NCI-H345 treated with DMSO at 0.1 percent for 48 hours (cell line): ENCODE results near the gene ARMC3.
"Not testable (repeated sequence)": the region's sequence is repeated elsewhere in the genome, so short reads cannot be mapped to it uniquely, and the experiment has no call there.

Experiments
- DNase-seq: peaks from one replicate; lab custom pipeline; 2025; ENCODE audit not compliant: unreplicated experiment; lab: John Stamatoyannopoulos, UW

Gene ARMC3, protein sequence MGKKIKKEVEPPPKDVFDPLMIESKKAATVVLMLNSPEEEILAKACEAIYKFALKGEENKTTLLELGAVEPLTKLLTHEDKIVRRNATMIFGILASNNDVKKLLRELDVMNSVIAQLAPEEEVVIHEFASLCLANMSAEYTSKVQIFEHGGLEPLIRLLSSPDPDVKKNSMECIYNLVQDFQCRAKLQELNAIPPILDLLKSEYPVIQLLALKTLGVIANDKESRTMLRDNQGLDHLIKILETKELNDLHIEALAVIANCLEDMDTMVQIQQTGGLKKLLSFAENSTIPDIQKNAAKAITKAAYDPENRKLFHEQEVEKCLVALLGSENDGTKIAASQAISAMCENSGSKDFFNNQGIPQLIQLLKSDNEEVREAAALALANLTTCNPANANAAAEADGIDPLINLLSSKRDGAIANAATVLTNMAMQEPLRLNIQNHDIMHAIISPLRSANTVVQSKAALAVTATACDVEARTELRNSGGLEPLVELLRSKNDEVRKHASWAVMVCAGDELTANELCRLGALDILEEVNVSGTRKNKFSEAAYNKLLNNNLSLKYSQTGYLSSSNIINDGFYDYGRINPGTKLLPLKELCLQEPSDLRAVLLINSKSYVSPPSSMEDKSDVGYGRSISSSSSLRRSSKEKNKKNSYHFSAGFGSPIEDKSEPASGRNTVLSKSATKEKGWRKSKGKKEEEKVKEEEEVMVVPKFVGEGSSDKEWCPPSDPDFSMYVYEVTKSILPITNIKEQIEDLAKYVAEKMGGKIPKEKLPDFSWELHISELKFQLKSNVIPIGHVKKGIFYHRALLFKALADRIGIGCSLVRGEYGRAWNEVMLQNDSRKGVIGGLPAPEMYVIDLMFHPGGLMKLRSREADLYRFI

DNA sequence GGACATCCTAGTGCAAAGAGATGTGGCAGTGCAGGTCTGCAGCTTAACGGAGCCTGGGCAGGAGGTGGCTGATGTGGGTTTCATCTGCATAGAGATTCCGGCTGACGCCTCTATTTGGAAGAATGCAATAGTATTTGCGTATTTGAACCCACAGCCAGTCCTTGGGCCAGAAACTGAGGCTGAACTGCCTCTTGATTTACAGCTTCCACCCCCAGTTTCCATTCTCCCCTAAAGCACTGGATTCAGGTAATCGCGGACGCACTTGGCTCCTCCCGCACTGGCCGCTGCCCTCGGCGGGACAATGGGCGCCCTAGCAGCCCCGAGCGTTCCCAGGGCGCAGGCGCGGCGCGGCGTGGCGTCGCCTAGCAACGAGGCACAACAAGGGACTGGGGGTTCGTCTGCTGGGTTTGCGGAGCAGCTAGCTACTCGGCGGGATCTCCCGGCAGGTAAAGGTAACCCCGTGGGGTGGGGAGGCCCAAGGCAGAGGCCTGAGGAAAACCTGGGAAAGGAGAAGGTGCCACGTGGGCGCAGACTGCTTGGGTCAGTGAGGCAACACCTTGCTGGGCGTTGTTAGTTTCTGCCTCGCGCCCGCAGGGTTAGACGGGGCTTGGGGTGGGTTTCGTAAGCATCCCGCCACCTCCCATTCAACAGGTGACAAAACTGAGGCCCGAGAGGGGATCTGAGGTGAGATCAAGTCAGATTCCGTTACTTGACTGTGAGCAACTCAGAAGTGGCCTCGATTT, at the start of gene ARMC3:
TSS of gene ARMC3 (plus strand) at position 393 of the 743 bp plus-strand sequence. CDS start 3,944 bp downstream, outside the sequence.
- DNase-seq, result peak; percentile 18

DNA sequence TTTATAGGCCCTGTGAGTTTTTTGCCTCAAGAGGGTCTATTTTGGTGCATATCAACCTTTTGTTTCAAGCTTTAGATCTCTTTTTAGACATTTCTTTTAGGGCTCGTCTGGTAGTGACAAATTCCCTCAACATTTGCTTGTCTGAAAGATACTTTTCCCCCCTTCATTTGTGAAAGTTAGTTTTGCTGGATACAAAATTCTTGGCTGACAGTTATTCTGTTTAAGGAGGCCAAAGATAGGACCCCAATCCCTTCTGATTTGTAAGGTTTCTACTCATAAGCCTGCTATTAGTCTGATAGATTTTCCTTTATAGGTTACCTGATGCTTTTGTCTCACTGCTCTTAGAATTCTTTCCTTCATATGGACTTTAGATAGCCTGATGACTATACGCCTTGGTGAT, 36.1 kb upstream of the ARMC3 start:
- no peak for DNase-seq

DNA sequence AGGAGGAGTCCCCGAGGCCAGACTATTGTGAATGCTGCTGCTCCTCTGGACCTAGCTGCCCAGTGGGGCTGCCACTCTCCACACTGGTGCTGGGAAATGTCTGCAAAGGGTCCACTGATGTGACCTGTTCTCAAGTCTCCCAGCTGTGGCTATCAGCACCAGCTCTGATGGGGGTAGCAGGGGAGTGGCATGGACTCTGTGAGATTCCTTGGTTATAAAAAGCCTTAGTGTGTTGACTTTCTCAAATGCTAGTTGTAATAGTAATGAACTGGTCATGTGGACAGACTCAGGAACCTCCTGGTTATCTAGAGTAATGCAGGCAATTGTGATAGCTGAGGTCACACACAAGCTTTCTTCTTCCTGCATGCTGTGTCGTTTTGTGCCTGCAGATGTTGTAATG, 34.1 kb upstream of the ARMC3 start:
- DNase-seq, result no peak

DNA sequence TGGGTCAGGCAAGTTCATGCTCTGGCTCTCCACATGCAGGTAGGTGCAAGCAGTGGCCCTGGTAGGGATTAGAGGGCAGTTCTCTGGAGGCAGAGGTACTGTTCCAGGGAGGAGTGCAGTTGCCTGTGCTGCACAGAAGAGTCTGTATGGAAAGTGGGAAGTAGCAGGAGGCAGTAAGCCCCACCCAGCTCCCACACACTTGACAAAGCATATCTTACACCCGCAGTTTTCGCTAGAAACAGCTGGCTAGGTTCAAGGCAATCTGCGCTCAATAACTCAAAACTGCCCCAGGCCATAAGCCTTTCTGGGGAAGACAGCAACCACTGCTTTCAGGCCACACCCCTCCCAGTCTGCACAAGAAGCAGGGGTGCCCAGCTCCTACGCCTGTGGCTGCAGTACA, 33.1 kb upstream of the ARMC3 start:
- no peak for DNase-seq

DNA sequence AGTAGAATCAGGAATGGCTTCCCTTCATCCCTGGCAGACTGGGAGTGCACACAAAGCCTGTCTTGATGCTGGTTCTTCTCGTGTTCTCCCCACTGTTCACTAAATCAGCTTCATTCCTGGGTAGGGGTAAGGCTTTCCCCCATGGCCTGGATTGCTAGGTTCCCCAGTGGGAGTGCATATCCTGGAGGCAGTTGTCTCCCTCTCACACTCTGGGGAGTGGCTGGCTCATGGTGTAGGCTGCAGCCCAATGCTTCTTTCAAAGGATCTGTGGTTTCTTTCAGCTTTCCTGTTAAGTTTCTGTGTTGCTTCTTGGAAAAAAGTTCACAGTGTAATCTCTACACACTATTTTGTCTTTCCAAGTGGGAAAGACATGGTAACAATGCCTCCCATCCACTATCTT, 32.6 kb upstream of the ARMC3 start:
- DNase-seq, result no peak

DNA sequence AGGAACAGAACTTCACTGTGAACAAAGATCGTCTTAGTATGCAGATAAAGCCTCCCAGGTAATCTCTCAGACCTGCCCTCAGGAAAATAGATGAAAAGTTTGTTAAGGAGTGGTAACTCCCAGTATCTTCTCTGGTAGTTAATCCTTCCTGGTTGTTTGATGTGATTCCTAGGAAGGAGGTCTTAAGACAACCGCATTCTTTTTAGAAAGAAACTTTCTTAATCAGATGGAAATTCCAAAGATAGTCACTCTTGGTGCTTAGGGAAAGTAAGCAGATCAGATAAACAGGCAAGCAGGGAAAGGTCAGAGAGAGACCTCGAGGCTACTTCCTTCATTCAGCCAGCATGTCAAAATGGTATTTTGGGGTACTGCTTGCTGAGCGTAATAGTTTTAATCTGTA, 30.5 kb upstream of the ARMC3 start:
- DNase-seq, result no peak

DNA sequence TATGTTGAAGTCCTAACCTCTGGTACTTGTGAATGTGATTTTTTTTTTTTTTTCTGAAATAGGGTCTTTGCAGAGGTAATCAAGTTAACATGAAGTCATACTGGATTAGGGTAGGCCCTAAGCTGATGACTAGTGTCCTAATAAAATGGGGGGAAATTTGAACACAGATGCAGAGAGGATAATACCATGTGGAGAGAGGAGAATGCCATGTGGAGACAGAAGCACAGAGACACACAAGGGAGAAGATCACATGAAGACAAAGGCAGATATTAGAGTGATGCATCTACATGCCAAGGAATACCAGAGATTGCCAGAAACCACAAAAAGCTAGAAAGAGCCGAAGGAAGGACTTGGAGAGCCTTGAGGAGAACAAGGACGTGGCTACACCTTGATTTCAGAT, 28.5 kb upstream of the ARMC3 start:
- no peak for DNase-seq

DNA sequence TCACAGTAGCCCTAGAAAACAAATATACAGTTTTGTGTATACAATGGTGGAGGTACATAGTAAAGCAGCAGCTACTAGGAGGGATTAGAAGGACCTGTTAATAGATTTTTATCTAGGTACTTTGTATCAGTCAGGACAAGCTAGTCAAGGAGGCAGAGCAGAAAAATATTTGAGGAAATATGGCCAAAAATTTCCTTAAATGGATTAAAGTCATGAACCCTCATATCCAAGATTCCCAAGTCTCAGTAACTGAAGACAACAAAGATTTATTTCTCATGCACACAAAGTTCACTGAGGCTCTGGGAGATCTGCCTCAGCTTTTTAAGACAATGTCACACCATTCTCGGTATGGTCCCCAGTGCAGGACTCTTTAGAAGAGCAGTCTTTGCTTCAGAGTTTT, 28.1 kb upstream of the ARMC3 start:
- no peak for DNase-seq

DNA sequence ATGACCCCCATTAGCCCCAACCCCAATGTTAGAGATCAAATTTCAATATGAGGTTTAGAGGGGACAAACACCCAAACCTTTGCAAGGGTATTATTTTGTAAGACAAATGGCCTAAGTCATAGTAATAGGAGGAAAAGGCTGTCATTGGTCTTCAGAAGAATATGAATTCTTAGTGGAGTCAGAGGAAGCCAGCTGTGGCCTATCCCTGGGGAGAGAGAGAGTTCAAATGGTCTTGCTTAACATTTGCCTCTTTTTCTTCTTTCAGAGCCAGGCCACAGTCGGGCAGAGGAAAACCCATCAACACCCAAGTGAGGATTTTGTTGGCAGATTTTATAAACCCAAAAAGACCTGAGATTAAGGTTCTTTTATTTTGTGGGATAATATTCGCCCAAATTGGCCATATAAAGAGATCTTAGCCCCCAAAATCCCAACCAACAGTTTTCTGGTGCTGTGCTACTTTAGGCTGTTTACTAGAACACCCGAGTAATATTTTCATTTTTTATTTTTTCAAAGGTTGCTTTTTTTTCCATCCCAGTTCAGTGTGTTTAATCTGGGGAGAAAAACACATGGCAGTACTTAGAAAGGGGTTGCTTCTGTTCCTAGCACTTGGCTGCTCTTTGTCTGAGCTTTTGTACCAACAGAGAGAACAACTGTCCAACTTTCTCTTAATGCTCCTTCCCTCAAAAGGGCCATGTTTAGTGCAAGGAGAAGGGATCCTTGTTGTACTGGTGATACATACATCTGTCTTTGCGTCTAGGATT, 26.8 kb upstream of the ARMC3 start:
- DNase-seq, result no peak

DNA sequence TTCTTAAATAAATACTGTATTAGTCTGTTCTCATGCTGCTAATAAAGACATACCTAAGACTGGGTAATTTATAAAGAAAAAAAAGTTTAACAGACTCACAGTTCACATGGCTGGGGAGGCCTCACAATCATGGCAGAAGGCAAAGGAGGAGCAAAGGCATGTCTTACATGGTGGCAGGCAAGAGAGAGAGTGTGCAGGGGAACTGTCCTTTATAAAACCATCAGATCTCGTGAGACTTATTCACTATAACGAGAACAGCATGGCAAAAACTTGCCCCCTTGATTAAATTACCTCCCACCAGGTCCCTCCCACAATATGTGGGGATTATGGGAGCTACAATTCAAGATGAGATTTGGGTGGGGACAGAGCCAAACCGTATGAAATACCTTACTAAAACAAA, 25.7 kb upstream of the ARMC3 start:
- not testable (repeated sequence) for DNase-seq

DNA sequence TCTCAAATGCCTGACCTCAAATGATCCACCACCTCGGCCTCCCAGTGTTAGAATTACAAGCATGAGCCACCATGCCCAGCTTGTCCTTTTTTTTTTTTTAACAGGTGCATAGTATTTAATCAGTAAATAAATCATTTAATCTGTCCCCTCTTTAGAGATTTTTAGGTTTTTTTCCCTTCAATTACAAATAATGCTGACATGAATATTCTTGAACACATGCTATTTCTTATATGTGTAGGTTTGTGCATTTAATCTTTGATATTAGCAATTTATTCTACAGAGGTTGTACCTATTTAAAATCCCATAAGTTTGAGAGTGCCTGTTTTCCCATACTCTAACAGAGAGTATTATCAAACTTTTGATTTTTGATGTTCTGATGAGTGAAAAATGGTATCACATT, 24.2 kb upstream of the ARMC3 start:
- no peak for DNase-seq

DNA sequence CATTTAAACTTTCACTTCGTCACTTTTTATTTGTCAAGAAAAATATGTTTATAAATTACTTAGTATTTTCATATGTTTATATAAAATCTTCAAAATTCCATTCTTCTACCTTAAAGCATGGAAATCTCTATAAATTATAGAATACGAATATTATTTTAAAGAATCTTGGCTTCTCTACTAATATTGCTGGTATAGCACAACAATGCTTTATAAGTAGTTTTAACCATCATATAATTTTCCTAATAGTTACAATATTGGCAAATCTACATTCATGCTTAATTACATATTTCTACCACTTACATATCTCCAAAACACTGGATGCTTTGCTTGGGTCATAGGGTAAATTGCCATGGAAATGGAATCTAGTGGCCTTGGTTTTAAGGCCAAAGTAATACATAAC, 21.1 kb upstream of the ARMC3 start:
- no peak for DNase-seq

DNA sequence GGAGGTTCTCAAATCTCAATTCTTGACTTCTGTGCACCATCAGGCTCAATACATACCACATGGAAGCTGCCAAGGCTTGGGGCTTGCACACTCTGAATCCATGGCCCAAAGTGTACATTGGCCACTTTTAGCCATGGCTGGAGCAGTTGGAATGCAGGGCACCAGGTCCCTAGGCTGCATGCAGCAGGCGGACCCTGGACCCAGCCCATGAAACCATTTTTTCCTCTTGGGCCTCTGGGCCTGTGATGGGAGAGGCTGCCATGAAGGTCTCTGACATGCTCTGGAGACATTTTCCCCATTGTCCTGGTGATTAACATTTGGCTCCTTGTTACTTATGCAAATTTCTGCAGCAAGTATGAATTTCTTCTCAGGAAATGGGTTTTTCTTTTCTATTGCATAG, 19.0 kb upstream of the ARMC3 start:
- no peak for DNase-seq

DNA sequence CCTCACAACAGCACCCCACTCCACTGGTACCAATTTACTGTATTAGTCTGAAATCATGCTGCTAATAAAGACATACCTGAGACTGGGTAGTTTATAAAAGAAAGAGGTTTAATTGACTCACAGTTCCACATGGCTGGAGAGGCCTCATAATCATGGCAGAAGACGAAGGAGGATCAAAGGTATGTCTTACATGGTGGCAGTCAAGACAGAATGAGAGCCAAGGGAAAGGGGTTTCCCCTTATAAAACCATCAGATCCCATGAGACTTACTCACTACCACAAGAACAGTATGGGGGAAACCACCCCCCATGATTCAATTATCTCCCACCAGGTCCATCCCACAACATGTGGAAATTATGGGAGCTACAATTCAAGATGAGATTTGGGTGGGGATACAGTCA, 18.2 kb upstream of the ARMC3 start:
- DNase-seq, result not testable (repeated sequence)

DNA sequence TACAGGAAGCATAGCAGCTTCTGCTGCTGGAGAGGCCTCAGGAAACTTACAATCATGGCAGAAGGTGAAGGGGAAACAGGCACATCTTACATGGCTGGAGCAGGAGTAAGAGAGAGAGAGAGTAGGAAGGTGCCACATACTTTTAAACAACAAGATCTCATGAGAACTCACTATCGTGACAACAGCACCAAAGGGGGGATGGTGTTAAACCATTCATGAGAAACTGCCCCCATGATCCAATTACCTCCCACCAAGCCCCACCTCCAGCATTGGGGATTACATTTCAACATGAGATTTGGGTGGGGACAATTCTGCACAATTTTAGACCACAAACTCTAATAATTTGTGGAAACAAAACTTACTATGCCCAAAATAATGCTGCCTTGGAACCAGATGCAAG, 16.8 kb upstream of the ARMC3 start:
- no peak for DNase-seq

DNA sequence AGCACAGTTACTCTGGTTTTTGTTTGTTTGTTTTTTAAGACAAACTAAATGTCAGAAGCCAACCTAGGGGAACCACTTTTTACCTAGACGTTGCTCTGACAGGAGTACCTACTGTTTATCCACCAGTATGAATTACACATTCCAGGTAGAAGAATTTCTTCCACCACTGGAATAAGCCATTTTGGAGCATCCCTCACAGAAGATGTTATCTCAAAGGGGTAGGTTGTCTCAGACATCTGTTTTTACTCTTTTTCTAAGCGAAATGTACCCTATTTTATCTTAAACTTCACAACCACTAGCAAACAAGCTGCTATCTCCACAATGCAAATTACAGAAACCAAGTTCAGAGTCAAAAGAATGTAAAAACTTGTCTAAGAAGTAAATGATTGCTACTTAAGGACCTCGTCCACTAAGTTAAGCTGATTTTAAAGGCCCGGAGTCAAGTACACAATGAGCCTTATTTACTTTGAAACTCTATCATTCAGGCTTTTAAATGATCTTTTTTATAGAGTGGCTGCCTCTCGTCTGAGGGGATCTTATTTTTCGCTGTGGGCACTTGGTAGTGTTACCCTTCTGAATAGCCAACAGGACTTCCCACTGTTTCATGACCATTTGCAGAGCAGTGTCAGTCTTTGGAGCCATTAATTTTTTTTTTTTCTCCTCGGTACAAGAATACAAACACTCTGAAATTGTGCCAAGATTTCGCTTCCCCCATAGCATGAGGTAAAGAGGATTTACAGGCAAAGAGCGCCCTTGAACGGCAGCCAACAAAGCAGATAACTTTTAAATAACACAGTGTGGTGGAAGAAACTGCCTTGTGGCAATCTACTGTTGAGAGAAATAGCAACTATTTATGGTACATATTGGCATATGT, 15.7 kb upstream of the ARMC3 start:
- DNase-seq, result peak; percentile 92

DNA sequence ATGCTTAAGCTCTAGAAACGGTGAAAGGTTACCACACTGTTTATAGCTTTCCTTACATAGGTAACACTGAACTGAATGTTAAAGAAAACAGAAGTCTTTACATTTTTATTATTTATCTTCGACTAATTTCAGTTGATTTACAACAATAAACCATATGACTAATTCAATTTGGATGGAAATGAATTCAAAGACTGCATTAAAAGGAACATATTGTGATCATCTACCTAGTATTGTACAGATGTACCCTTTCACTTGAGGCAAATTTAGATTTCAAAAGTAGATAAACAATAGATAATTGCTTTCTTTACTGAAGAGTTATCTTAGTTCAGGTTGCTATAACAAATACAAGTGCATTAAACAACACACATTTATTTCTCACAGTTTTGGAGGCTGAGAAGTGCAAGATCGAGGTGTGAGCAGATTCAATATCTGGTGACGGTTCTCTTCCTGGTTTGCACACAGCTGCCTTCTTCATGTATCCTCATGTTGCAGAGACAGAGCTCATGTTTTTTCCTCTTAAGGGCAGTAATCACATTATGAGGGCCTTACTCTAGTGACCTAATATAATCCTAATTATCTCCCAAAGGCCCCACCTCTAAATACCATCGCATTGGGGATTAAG, 15.0 kb upstream of the ARMC3 start:
- peak; percentile 58 for DNase-seq

DNA sequence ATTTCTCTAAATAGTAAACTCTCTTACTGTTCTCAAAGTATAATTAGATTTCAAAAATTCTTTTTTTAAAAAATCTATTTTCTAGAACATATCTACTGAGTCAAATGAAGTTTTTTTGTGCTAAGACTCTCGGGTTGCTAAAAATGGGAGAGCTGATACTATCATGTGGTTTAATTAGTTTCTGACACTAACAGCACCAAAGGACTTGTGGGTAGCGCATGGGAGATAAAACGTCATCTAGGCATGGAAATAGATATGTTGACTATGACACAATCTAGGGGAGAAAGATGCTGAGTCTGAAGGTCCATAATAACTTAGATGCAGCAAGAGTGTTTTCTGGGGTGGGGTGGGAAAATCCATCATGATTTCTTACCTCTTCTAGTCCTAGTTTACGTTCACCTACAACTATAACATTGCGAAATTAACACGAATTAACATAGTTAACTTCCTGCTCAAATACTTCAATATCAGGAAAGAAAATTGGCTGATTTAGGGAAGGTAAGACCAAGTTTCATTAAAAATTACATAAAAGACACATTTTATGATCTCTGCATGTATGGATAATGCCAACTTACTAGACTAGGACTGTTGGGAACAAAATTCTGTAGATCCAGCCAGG, 14.3 kb upstream of the ARMC3 start:
- no peak for DNase-seq

DNA sequence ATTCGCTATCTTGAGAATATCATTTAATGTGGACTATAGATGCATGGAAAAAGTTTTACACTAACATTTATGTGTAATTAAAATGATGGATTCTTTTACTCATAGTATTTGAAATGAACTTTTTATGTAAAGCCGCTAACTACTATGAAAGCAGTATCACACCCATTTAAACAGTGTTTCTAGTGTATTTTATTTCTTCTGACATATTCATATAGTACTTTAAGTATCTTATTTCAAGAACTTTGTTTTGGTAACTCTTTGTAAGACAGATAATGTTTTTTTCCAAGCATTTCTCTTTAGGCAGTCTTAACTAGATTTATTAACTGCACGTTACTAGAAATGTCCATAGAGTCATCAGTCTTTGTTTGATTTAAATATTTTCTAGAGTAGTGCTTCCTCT, 12.5 kb upstream of the ARMC3 start:
- DNase-seq, result no peak
